Measurements from ENCODE around the gene S100PBP. TPM values are rescaled to one million over a fixed set of nuclear protein-coding genes. Genes with fewer than 3 reads are reported as not detected.

The S100PBP gene
- total and polyA plus RNA-seq, 9 of the 15 experiments (the other 6 are each of a cell fraction or from before 2014, with no cell fraction given): 22.9 to 60.2 (median 32.9) TPM

GRCh38 chr1:32797456-32797855 lies 20.0 kb upstream of the S100PBP start:
- no peaks in the 10 kb centered on the region for H4K20me1 ChIP-seq (replicated peaks; ENCODE audit: control insufficient read depth, insufficient read depth, low read length)
- no peak for DNase-seq (ENCODE audit: extremely low read depth in 1 of 4, low spot score in 3 of 4)
- no peak overlapping the region for H3K4me3 ChIP-seq
- no peak overlapping the region for H3K9ac ChIP-seq (ENCODE audit: insufficient read depth in 1 of 2, low read depth in 2 of 2, low read length in 2 of 2)
- H3K4me1 ChIP-seq (replicated peaks in 1 of 2; ENCODE audit: control insufficient read depth in 2 of 2, insufficient read depth in 2 of 2, low read length in 2 of 2): peaks cover 0 to 4% of the 10 kb centered on the region in 2 experiments; a peak in 1 of 5 replicates
- H3K9me1 ChIP-seq (ENCODE audit: control insufficient read depth, insufficient read depth, low read length): peaks cover 3% of the 10 kb centered on the region
- BruUV-seq (replicated peaks): no TSS peak
- ChIA-PET CTCF (ENCODE audit: low intra/inter-chr PET ratio) (no interaction called here), POLR2A (interaction anchor here (0.7 to 1.0 kb wide), 3 partner anchors 15 to 93 kb away, joined by 3 to 6 read pairs (median 3); no protein-coding TSS in a partner anchor)
- no peak overlapping the region for H2AFZ ChIP-seq (ENCODE audit: low read depth, low read length)
- H3K9me3 ChIP-seq (replicated peaks; ENCODE audit: control insufficient read depth, insufficient read depth, low read depth, low read length): no peaks in the 10 kb centered on the region
- 92% methylated on average over 1 of the region's 1 CpG for WGBS (ENCODE audit: insufficient coverage, low coverage, missing lambda C conversion rate)
- no peak for TF ChIP-seq HLTF (IDR thresholded peaks at IDR 0.05)
- no peak for TF ChIP-seq NFE2 (IDR thresholded peaks at IDR 0.05; ENCODE audit: low read depth)
- no peak for TF ChIP-seq HMG20B (CRISPR knock-in tag; IDR thresholded peaks at IDR 0.05)
- no peak for TF ChIP-seq FOXK1 (CRISPR knock-in tag; IDR thresholded peaks at IDR 0.05; ENCODE audit: borderline replicate concordance)
- TF ChIP-seq MXI1 (IDR thresholded peaks at IDR 0.05; ENCODE audit: low read depth, low read length): no peak
- no peak for TF ChIP-seq ZNF398 (CRISPR knock-in tag; IDR thresholded peaks at IDR 0.05)
- no peak for TF ChIP-seq ZBTB5 (IDR thresholded peaks at IDR 0.05)
- TF ChIP-seq SNIP1 (IDR thresholded peaks at IDR 0.05; ENCODE audit: low read depth): no peak
- no peak for TF ChIP-seq PRPF4 (IDR thresholded peaks at IDR 0.05; ENCODE audit: insufficient read depth, low read depth, low read length, poor library complexity, severe bottlenecking)
- TF ChIP-seq FOXO4 (CRISPR knock-in tag; IDR thresholded peaks at IDR 0.05): no peak
- no peak for TF ChIP-seq EP400 (IDR thresholded peaks at IDR 0.05)
- TF ChIP-seq MCM3 (IDR thresholded peaks at IDR 0.05): no peak
- no peak for TF ChIP-seq COPS2 (conservative IDR thresholded peaks at IDR 0.05)
- no peak for TF ChIP-seq SMARCC2 (IDR thresholded peaks at IDR 0.05; ENCODE audit: low read depth)
- H3K4me2 ChIP-seq (ENCODE audit: insufficient read depth, low read length): no peak overlapping the region
- peaks cover 20% of the 10 kb centered on the region; the same call in 2 of the 3 replicates for H3K79me2 ChIP-seq (ENCODE audit: control insufficient read depth, insufficient read depth, low read length)
- in situ Hi-C loops (cut with MboI) (no loop called here), intact Hi-C loops (cut with micrococcal nuclease) (no loop called here)
- H3K27ac ChIP-seq (ENCODE audit: extremely low read depth, low read depth, low read length): no peak overlapping the region
- no peak for ATAC-seq
- H3K36me3 ChIP-seq (ENCODE audit: control insufficient read depth, insufficient read depth, low read length): peaks cover 81% of the 10 kb centered on the region
- H3K27me3 ChIP-seq (ENCODE audit: control insufficient read depth in 2 of 2, insufficient read depth in 2 of 2, low read length in 2 of 2): no peaks in the 10 kb centered on the region
- FAIRE-seq: no peak

Measured in K562 (cell line).